OCI-LY7 (cell line): ENCODE measurements around the gene FOXF1. TPM values are rescaled to one million over a fixed set of nuclear protein-coding genes. Genes with fewer than 3 reads are reported as not detected.

Experiments
- BruUV-seq: library from RNA; stranded (reverse); fragments of 400-500 nt; replicated peaks from 2 replicates; lab custom pipeline; 2021; lab: Mats Ljungman, UMichigan
- CTCF ChIA-PET: fragments of 300-600 bp; sonication (Branson Sonifier 250); formaldehyde crosslinking; loops from one replicate; lab custom pipeline; 2022; ENCODE audit warnings: antibody characterized with exemption; ENCODE audit not compliant: unreplicated experiment; lab: Charles Lee
- POLR2A ChIA-PET: fragments of 300-600 bp; sonication (Branson Sonifier 250); formaldehyde crosslinking; loops from one replicate; lab custom pipeline; 2022; ENCODE audit warnings: antibody characterized with exemption; lab: Charles Lee
- DNase-seq: peaks from one replicate; pipeline ENCODE4 v3.0.0-alpha.2; 2015; ENCODE audit warnings: low spot score
- H2AFZ ChIP-seq: fragments of 200-600 bp; sonication (generic), shearing (Covaris generic); 2 replicates; pipeline ENCODE4 v1.6.1; 2014; ENCODE audit warnings: mild to moderate bottlenecking, antibody characterized with exemption, low read length, moderate library complexity
- H3K27ac ChIP-seq: fragments of 200-600 bp; sonication (generic); 2 replicates; pipeline ENCODE4 v1.5.1; 2014; ENCODE audit warnings: mixed run types, low read depth, mild to moderate bottlenecking, moderate library complexity, low read length, inconsistent platforms; ENCODE audit not compliant: poor library complexity, severe bottlenecking
- H3K36me3 ChIP-seq: fragments of 200-600 bp; sonication (generic); 2 replicates; pipeline ENCODE4 v1.6.1; 2014; ENCODE audit warnings: mild to moderate bottlenecking, antibody characterized with exemption, low read length, moderate library complexity, mixed read lengths; ENCODE audit not compliant: insufficient read depth
- H3K4me1 ChIP-seq: fragments of 200-600 bp; sonication (generic); 2 replicates; pipeline ENCODE4 v1.5.1; 2014; ENCODE audit warnings: mild to moderate bottlenecking, low read length; ENCODE audit not compliant: insufficient read depth, poor library complexity, severe bottlenecking
- H3K4me2 ChIP-seq: fragments of 200-600 bp; sonication (generic); 2 replicates; pipeline ENCODE4 v1.6.1; 2014; ENCODE audit warnings: mild to moderate bottlenecking, low read length
- H3K4me3 ChIP-seq: fragments of 200-600 bp; sonication (generic); 2 replicates; pipeline ENCODE4 v1.5.1; 2014; ENCODE audit warnings: mild to moderate bottlenecking, low read depth, low read length; ENCODE audit not compliant: poor library complexity, severe bottlenecking
- H3K79me2 ChIP-seq: fragments of 200-600 bp; sonication (generic); 2 replicates; pipeline ENCODE4 v1.6.1; 2016; ENCODE audit warnings: low read depth, mild to moderate bottlenecking, low read length, moderate library complexity, mixed read lengths; ENCODE audit not compliant: insufficient read depth
- H3K9me2 ChIP-seq: fragments of 200-600 bp; sonication (generic); 2 replicates; pipeline ENCODE4 v1.6.1; 2016; ENCODE audit warnings: mild to moderate bottlenecking, low read length, mixed read lengths; ENCODE audit not compliant: insufficient read depth
- H3K9me3 ChIP-seq: fragments of 200-600 bp; sonication (generic); 2 replicates; pipeline ENCODE4 v1.6.1; 2014; ENCODE audit warnings: mild to moderate bottlenecking, mixed run types, low read length, mixed read lengths
- H4K20me1 ChIP-seq: fragments of 200-600 bp; sonication (generic); 2 replicates; pipeline ENCODE4 v1.6.1; 2014; ENCODE audit warnings: mild to moderate bottlenecking, antibody characterized with exemption, low read length, moderate library complexity, mixed read lengths; ENCODE audit not compliant: insufficient read depth
- EZH2phosphoT487 ChIP-seq: fragments of 200-600 bp; sonication (generic); IDR thresholded peaks from 2 replicates; pipeline ENCODE4 v1.6.1; 2018; ENCODE audit warnings: low read depth, borderline replicate concordance, mild to moderate bottlenecking, mixed run types, antibody characterized with exemption, low read length, moderate library complexity, mixed read lengths
- intact Hi-C: fragments of 100-400 bp; cut with micrococcal nuclease; formaldehyde crosslinking; loops from one replicate; pipeline ENCODE4 v1.10.0; 2022; ENCODE audit not compliant: unreplicated experiment
- total RNA-seq, 2 experiments: library from RNA; depleted of rRNA in 1 of 2; stranded (reverse); fragments of >200 nt in 1 of 2; shearing (Covaris generic) in 1 of 2; gene quantifications; 2 replicates each; pipeline ENCODE4 v1.2.3, GENCODE V29; 2014 to 2022
- TF ChIP-seq, protein P1 (sequence below): fragments of 200-600 bp; sonication (generic); conservative IDR thresholded peaks from 2 replicates; pipeline ENCODE4 v1.5.1; 2014; ENCODE audit warnings: mild to moderate bottlenecking, antibody characterized with exemption, low read length, moderate library complexity, mixed read lengths

The FOXF1 gene
- total RNA-seq, 2 experiments from 2014 or later, result not detected

DNA sequence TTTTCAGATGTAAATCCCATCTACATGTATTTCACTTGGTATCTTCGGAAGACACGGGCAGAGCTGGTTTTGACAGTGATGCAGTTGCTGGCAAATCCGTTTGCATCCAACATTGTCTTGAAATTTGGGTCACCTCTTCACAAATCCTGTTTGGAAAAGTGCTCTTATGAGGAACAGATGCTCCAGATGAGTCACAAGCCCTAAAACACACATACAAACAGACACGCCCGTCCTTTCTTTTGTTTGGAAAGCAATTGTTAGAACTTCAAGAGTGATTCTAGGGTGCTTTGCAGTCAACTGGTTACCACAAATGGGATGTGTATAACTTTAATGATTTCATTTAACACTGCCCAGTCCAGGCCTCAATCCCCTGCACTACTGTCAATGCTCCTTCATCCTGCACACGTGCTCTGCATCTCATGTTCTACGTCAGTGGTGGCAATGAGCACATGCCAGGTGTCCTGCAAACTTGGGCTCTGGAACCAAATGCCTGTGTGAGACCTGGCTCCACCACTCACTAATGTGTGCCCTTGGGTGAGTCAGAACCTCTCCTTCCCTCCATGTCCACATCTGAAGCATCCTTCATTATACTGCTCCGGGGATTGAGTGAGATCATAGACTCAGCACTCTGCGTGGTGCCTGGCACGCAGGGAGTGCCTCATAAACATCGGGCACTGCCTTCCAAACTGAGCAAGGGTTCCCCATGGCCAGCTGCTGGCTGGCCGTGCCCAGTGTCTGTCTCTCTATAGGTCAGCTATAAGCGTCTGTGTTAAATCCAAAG lies 19.3 kb upstream of the FOXF1 start:
- no peaks in the 10 kb centered on the region for H3K36me3 ChIP-seq
- DNase-seq, result no peak
- H3K4me3 ChIP-seq, result no peak overlapping the region
- H3K4me1 ChIP-seq, result no peaks in the 10 kb centered on the region
- TF ChIP-seq, protein P1, sequence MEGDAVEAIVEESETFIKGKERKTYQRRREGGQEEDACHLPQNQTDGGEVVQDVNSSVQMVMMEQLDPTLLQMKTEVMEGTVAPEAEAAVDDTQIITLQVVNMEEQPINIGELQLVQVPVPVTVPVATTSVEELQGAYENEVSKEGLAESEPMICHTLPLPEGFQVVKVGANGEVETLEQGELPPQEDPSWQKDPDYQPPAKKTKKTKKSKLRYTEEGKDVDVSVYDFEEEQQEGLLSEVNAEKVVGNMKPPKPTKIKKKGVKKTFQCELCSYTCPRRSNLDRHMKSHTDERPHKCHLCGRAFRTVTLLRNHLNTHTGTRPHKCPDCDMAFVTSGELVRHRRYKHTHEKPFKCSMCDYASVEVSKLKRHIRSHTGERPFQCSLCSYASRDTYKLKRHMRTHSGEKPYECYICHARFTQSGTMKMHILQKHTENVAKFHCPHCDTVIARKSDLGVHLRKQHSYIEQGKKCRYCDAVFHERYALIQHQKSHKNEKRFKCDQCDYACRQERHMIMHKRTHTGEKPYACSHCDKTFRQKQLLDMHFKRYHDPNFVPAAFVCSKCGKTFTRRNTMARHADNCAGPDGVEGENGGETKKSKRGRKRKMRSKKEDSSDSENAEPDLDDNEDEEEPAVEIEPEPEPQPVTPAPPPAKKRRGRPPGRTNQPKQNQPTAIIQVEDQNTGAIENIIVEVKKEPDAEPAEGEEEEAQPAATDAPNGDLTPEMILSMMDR, result no peak
- no peak for TF ChIP-seq EZH2phosphoT487
- no TSS peak for BruUV-seq
- no peaks in the 10 kb centered on the region for H3K9me2 ChIP-seq
- intact Hi-C loops, result no loop called here
- no peaks in the 10 kb centered on the region for H3K79me2 ChIP-seq
- H3K9me3 ChIP-seq, result no peaks in the 10 kb centered on the region
- no peak overlapping the region for H2AFZ ChIP-seq
- H4K20me1 ChIP-seq, result no peaks in the 10 kb centered on the region
- CTCF ChIA-PET, result no interaction called here
- POLR2A ChIA-PET, result no interaction called here
- no peak overlapping the region for H3K27ac ChIP-seq
- no peak overlapping the region for H3K4me2 ChIP-seq

DNA sequence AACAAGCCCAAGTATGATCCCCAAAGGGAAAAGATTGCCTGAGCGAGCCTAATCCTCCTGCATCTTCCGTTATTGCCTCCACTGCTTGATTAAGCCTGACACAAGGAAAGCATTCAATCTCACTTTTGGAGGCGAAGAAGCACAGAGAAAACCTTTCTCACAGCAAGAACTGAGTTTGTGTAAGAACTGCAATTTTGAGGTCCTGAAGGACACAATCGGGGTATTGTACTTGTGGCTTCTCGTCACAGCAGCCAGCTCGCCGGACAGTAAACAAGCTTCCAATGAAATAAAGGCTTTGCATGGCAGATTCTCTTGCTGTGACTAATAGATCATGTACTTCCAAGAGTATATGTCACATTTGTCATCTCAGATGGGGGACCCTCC lies 18.7 kb upstream of the FOXF1 start:
- CTCF ChIA-PET, result no interaction called here
- TF ChIP-seq EZH2phosphoT487, result no peak
- TF ChIP-seq, protein P1, result no peak
- Histone ChIP-seq H3K9me3 (no peaks in the 10 kb centered on the region), H3K4me1 (no peaks in the 10 kb centered on the region), H2AFZ (no peak overlapping the region), H3K27ac (no peak overlapping the region), H3K9me2 (no peaks in the 10 kb centered on the region), H4K20me1 (no peaks in the 10 kb centered on the region), H3K4me2 (no peak overlapping the region), H3K36me3 (no peaks in the 10 kb centered on the region), H3K4me3 (no peak overlapping the region), H3K79me2 (no peaks in the 10 kb centered on the region)
- POLR2A ChIA-PET, result no interaction called here
- BruUV-seq, result no TSS peak
- intact Hi-C loops, result no loop called here
- DNase-seq, result no peak

DNA sequence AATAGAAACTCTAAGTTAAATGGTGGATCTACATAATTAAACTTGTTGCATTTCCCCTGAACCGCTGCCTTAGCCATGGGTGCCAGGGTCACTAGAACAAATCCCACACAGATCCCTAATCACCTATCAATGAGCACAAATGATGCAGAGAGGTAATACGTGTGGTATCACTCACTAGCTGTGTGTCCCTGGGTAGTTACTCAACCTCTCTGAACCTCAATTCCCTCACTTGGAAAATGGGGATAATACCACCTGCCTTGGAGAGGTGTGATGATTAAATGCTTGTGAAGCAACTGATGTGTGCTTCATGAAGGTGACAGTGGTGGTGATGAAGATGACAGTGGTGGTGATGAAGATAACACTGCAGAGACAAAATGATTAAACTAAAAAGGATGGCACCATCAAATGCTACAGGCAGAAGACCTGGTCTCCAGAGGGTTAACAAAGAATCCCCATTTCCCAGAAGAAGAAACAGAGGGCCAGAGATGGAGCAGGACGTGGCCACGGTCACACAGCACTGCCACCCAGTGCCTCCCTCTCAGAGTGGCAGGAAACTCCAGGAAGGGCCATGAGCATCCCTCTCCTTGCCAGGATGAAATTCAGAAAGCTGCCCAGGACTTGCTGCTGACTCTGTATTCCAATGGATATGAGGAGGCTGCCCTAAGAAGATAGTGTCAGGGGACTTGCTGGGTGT lies 17.9 kb upstream of the FOXF1 start:
- Histone ChIP-seq H3K9me2 (no peaks in the 10 kb centered on the region), H4K20me1 (no peaks in the 10 kb centered on the region), H3K79me2 (no peaks in the 10 kb centered on the region), H2AFZ (no peak overlapping the region), H3K27ac (no peak overlapping the region), H3K36me3 (no peaks in the 10 kb centered on the region), H3K4me2 (no peak overlapping the region), H3K4me3 (no peak overlapping the region), H3K4me1 (no peaks in the 10 kb centered on the region), H3K9me3 (no peaks in the 10 kb centered on the region)
- ChIA-PET POLR2A (no interaction called here), CTCF (no interaction called here)
- intact Hi-C loops, result no loop called here
- no peak for DNase-seq
- no TSS peak for BruUV-seq
- no peak for TF ChIP-seq EZH2phosphoT487
- TF ChIP-seq, protein P1, result no peak
